Activated CD8-positive, alpha-beta memory T cell treated with anti-CD3 and anti-CD28 coated beads, Interleukin-2, amount 10 ng/mL, durations not matched to agents 7 days and 5 days (primary cell): ENCODE data around the gene UTS2R. TPM values are rescaled to one million over a fixed set of nuclear protein-coding genes. Genes with fewer than 3 reads are reported as not detected.
"Not testable (repeated sequence)": the region's sequence is repeated elsewhere in the genome, so short reads cannot be mapped to it uniquely, and the experiment has no call there.

ENCODE experiments used
- ATAC-seq: fragments of 150-1000 bp; cut with Tn5 transposase; one replicate; pipeline ENCODE4 v1.10.0; 2021; ENCODE audit warnings: moderate library complexity
- CTCF ChIA-PET: fragments of 350-600 bp; sonication (Branson Sonifier 250); formaldehyde crosslinking; loops from one replicate; lab custom pipeline; 2021; ENCODE audit warnings: antibody characterized with exemption; lab: Charles Lee
- DNase-seq: peaks from one replicate; pipeline ENCODE4 v3.0.0-alpha.2; 2020
- H3K27ac Mint-ChIP-seq: one replicate; pipeline ENCODE4 v1.8.0; 2021; ENCODE audit warnings: mild to moderate bottlenecking, mixed read lengths
- H3K27me3 Mint-ChIP-seq: one replicate; pipeline ENCODE4 v1.8.0; 2021; ENCODE audit warnings: mixed read lengths
- H3K36me3 Mint-ChIP-seq: one replicate; pipeline ENCODE4 v1.8.0; 2021; ENCODE audit warnings: mild to moderate bottlenecking, mixed read lengths
- H3K4me1 Mint-ChIP-seq: one replicate; pipeline ENCODE4 v1.8.0; 2021; ENCODE audit warnings: mixed read lengths
- H3K4me3 Mint-ChIP-seq: one replicate; pipeline ENCODE4 v1.8.0; 2021; ENCODE audit warnings: mild to moderate bottlenecking, moderate library complexity, mixed read lengths
- H3K9me3 Mint-ChIP-seq: one replicate; pipeline ENCODE4 v1.8.0; 2022; ENCODE audit warnings: low read depth, mixed read lengths
- total RNA-seq, 2 experiments: library from RNA; stranded (reverse); gene quantifications; one replicate each; pipeline ENCODE4 v1.2.3, GENCODE V29; 2021

The UTS2R gene
- total RNA-seq, 2 experiments from 2014 or later: 0.16 TPM; not detected in 1

DNA sequence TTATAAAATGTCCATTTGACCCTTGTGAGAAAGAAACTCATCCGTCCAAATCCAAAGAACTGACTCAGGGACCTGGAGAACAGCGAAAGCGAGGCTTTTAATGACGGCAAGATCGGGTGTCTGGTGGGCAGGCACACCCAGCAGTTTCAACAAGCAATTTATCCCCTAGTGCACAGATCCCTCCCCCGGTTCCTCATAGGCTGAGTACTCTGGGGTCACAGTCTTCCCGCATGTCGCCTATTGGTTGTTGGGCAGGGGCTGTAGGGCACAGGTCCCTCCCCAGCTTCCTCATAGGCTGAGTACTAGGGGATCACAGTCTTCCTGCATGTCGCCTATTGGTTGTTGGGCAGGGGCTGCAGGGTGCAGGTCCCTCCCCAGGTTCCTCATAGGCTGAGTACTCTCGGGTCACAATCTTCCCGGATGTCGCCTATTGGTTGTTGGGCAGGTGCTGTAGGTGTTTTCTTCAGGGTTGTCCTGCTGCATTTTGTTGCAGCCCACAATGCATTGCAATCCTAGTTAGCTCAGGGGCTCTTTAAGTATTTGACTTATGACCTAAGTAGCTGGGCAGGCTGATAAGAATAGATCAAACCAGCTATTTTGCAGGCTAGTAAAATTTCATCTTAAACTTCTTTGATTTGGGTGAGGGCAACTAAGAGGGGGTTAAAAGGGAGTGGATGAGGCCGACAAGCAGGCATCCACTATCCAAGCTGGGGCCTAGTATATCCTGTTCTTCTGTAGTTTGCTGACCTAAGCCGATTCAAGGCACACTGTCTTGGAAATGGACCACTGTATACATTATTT is 3.6 kb upstream of the UTS2R start:
- no peak for DNase-seq
- Mint-ChIP-seq H3K27ac (no peak overlapping the region), H3K4me1 (peaks cover 10% of the 10 kb centered on the region), H3K4me3 (no peak overlapping the region), H3K9me3 (no peaks in the 10 kb centered on the region), H3K27me3 (peaks cover 50% of the 10 kb centered on the region), H3K36me3 (no peaks in the 10 kb centered on the region)
- CTCF ChIA-PET: interaction anchor here (1.0 kb wide), 1 partner anchor 37 kb away, joined by 4 read pairs; no protein-coding TSS in a partner anchor
- no peak for ATAC-seq

DNA sequence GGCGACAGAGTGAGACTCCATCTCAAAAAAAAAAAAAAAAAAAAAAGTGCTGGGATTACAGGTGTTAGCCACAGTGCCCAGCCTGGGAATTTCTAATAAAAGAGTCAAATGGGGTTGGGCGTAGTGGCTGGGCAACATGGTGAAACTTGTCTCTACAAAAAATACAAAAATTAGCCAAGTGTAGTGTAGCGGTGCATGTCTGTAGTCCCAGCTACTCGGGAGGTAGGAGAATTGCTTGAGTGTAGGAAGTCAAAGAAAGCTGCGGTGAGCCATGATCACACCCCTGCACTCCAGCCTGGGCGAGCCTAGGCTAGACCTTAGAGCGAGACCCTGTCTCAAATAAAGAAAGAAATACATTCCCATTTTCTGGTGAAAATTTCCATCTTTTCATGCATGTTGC is 2.4 kb upstream of the UTS2R start:
- DNase-seq (no peak), ATAC-seq (no peak)
- peaks cover 11% of the 10 kb centered on the region for H3K4me1 Mint-ChIP-seq
- CTCF ChIA-PET: interaction anchor here (1.2 to 2.1 kb wide), 2 partner anchors 19 to 184 kb away, joined by 3 to 8 read pairs; no protein-coding TSS in a partner anchor
- H3K27ac Mint-ChIP-seq: no peak overlapping the region
- H3K9me3 Mint-ChIP-seq: no peaks in the 10 kb centered on the region
- H3K27me3 Mint-ChIP-seq: peaks cover 58% of the 10 kb centered on the region
- no peak overlapping the region for H3K4me3 Mint-ChIP-seq
- H3K36me3 Mint-ChIP-seq: no peaks in the 10 kb centered on the region

DNA sequence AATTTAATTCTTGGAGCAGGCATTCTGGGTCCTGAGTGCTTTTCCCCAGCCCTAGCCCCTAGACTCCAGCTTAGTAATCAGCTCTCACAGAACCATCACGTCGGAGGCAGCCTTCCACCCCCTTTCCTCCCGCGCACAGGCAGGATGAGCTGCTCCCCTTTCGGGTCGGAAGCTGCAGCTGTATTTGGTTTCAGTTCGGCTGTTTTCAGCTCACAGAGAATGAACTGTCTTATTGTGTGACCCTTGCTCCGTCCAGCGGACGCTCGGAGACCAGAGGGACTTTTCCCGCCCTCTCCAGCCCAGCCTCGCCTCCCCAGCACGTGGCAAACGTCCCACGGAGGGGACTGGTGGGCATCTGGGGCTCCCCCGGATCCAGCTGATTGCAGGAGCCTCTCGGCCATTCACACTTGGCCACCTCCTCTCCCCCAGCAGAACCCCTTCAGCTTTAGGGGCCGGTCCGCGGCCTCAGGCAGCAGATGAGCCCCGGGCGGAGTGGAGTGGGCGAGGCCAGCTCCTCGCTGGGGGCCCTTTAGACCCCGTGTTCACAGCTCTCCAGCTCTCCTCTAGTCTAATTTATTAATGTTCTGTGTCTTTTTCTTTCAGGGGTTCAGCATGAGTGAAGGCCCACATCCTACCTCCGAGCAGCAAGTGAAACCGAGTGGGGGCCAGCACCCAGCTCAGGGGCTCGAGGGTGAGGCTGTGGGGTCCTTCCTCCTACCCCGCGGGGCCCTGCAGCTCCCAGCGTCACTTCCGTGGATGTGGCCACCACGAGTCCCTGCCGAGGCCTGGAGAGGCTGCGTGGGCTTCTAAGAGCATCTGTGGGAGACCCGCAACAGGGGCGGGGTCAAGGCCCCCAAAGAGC is 863 bp upstream of the UTS2R start:
- H3K9me3 Mint-ChIP-seq: no peaks in the 10 kb centered on the region
- no peak overlapping the region for H3K27ac Mint-ChIP-seq
- peaks cover 11% of the 10 kb centered on the region for H3K4me1 Mint-ChIP-seq
- ATAC-seq: peak; percentile 48
- DNase-seq: no peak
- H3K4me3 Mint-ChIP-seq: peak overlapping the region; percentile 54
- peaks cover 61% of the 10 kb centered on the region for H3K27me3 Mint-ChIP-seq
- CTCF ChIA-PET: interaction anchor here (0.5 to 2.1 kb wide), 9 partner anchors 21 to 183 kb away, joined by 3 to 8 read pairs (median 3); no protein-coding TSS in a partner anchor
- H3K36me3 Mint-ChIP-seq: no peaks in the 10 kb centered on the region

DNA sequence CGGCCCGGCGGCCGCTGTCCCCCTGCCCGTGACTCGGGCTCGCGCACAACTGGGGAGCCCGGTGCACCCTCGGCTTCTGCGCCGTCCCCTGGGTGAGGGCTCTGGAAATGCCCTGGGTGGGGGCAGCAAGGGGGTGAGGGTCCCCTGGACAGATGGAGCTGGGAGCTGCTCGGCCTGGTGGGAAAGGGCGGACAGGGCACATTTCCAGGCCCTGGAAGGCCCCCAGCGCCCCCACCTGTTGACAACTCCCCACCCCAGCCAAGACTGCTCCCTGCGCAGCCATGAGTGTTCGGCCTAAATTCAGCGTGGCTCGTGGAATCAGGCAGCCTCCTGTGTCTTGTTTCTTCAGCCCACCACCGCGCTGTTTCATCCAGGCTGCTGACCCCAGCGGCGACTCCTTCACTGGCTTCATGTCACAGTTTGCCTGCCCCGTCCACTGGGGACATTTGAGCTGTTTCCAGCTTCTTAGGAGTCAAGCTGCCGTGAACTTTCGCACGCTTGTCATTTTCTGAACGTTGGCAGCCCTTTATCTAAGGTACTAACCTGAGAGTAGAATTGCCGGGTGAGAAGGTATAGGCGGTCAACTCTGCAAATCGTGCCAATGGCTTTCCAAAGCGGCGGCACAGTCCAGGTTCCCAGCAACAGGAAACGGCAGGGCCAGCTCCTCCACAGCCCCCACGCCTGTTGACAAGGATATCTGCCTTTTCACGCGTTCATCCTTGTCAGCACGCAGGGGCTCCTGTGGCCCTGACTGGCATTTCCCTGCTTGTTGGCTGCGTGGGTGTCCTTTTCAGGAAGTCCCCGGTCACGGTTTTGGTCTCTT is 895 bp downstream of the UTS2R start:
- ATAC-seq (no peak), DNase-seq (no peak)
- H3K27ac Mint-ChIP-seq: no peak overlapping the region
- peaks cover 59% of the 10 kb centered on the region for H3K27me3 Mint-ChIP-seq
- CTCF ChIA-PET: interaction anchor here (0.8 kb wide), 1 partner anchor 345 kb away, joined by 4 read pairs; no protein-coding TSS in a partner anchor
- H3K4me3 Mint-ChIP-seq: no peak overlapping the region
- no peaks in the 10 kb centered on the region for H3K9me3 Mint-ChIP-seq
- no peaks in the 10 kb centered on the region for H3K36me3 Mint-ChIP-seq
- peaks cover 11% of the 10 kb centered on the region for H3K4me1 Mint-ChIP-seq

DNA sequence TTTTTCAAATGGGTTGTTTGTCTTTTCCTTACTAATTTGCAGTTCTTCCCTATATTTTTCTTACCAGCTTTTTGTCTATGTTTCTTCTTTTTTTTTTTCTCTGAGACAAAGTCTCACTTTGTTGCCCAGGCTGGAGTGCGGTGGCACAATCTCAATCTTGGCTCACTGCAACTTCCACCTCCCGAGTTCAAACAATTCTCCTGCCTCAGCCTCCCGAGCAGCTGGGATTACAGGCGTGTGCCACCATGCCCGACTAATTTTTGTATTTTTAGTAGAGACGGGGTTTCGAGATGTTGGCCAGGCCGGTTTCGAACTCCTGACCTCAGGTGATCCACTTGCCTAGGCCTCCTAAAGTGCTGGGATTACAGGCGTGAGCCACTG is 1.5 kb downstream of the UTS2R start:
- H3K27ac Mint-ChIP-seq, H3K4me3 Mint-ChIP-seq, H3K36me3 Mint-ChIP-seq, ATAC-seq, H3K9me3 Mint-ChIP-seq, DNase-seq: not testable (repeated sequence)
- Mint-ChIP-seq H3K27me3 (peaks cover 53% of the 10 kb centered on the region), H3K4me1 (peaks cover 11% of the 10 kb centered on the region)
- CTCF ChIA-PET: interaction anchor here (0.8 kb wide), 1 partner anchor 345 kb away, joined by 4 read pairs; no protein-coding TSS in a partner anchor

DNA sequence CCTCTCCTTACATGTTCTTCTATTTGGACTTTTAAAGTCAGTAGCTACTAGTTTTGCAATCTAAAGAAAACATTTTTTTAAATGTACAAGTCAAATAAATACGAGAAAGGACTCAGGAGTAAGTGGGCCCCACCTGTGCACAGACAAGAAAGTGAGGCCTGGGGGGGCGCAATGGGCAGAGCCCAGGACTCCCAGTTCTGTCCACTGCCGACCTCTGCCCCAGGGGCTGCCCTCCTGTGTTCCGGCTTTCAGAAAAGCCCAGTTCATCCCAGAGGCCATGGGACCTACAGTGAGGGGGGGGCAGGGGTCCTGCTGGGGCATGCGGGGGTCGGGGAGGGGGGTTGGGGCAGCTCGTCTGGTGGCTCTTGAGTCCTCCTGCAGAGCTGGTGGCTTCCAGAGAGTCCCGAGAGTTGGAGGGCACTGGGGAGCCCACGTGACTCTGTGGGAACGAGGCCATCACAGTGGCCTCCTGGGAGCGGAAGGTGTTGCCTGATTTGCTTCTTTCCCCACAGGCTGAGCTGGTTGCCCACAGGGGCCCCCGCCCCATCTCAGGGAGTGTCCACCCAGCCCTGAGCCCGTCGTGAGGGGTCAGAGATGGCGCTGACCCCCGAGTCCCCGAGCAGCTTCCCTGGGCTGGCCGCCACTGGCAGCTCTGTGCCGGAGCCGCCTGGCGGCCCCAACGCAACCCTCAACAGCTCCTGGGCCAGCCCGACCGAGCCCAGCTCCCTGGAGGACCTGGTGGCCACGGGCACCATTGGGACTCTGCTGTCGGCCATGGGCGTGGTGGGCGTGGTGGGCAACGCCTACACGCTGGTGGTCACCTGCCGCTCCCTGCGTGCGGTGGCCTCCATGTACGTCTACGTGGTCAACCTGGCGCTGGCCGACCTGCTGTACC is 2.4 kb downstream of the UTS2R start:
- Mint-ChIP-seq H3K4me1 (peaks cover 11% of the 10 kb centered on the region), H3K4me3 (no peak overlapping the region), H3K27ac (no peak overlapping the region), H3K27me3 (peaks cover 51% of the 10 kb centered on the region), H3K9me3 (no peaks in the 10 kb centered on the region), H3K36me3 (no peaks in the 10 kb centered on the region)
- DNase-seq (no peak), ATAC-seq (no peak)
- CTCF ChIA-PET: no interaction called here

DNA sequence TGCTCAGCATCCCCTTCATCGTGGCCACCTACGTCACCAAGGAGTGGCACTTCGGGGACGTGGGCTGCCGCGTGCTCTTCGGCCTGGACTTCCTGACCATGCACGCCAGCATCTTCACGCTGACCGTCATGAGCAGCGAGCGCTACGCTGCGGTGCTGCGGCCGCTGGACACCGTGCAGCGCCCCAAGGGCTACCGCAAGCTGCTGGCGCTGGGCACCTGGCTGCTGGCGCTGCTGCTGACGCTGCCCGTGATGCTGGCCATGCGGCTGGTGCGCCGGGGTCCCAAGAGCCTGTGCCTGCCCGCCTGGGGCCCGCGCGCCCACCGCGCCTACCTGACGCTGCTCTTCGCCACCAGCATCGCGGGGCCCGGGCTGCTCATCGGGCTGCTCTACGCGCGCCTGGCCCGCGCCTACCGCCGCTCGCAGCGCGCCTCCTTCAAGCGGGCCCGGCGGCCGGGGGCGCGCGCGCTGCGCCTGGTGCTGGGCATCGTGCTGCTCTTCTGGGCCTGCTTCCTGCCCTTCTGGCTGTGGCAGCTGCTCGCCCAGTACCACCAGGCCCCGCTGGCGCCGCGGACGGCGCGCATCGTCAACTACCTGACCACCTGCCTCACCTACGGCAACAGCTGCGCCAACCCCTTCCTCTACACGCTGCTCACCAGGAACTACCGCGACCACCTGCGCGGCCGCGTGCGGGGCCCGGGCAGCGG is 3.2 kb downstream of the UTS2R start:
- CTCF ChIA-PET: no interaction called here
- Mint-ChIP-seq H3K4me3 (no peak overlapping the region), H3K36me3 (no peaks in the 10 kb centered on the region), H3K9me3 (no peaks in the 10 kb centered on the region), H3K4me1 (peaks cover 11% of the 10 kb centered on the region), H3K27ac (no peak overlapping the region), H3K27me3 (peaks cover 44% of the 10 kb centered on the region)
- ATAC-seq (no peak), DNase-seq (no peak)

DNA sequence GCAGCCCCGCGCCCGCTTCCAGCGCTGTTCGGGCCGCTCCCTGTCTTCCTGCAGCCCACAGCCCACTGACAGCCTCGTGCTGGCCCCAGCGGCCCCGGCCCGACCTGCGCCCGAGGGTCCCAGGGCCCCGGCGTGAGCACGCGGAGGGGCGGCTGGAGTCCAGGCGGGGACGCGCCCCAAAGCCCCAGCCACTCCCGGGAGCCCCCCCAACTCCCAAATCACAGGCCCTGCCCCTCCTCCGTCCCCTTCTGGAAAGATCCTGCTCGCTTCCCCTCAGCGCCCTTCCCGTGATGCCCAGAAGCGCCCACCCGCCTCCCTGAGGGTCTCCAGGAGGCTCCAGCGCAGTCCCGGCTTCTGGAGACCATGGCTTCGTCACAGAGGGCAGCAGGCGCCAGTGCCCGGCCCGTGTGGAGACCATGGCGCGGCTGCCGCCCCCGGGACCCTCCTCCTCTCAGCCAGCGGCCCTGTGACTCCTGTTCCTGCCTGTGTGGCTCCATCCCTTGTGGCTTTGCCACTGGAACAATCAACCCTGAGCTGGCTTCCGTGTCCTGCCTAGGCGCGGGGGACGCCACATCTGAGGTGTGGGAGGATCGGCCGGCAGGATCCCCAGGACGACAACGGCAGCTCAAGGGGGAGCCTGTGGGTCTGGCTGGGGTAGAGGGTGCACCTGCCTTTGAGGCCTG is 3.9 kb downstream of the UTS2R start:
- Mint-ChIP-seq H3K27ac (no peak overlapping the region), H3K27me3 (peaks cover 39% of the 10 kb centered on the region), H3K36me3 (no peaks in the 10 kb centered on the region), H3K4me3 (no peak overlapping the region), H3K4me1 (peaks cover 9% of the 10 kb centered on the region), H3K9me3 (no peaks in the 10 kb centered on the region)
- DNase-seq (no peak), ATAC-seq (no peak)
- CTCF ChIA-PET: no interaction called here

DNA sequence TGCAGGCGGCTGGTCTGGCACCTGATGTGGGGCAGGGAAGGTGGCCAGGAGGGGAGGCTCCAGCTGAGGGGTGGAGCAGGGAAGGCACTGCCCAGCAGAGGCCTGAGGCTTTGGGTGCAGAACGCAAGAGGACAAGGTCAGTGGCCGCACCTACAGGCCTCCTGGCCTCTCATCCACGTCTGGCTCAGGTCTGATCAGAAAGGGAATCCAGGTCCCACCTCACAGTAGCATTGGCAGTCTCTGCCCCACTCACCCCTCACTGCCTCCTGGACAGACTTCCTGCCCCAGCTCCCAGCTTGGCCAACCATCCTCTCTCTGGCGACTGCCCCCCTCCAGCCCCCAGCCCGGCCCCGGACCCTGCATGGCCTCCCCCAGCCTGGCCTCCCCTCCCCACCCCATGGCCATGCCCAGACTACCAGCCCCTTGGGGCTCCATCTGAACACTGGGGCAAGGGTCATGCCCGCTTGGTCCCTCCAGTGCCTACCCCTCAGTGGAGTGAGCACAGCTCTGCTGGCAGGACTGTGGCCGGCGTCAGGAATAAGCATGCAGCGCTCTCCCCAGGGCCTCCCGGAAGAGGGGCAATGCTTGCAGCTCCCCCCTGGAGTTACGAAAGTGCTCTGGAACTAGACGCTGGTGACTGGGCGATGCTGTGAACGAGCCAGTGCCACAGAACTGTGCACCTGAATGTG is 4.6 kb downstream of the UTS2R start:
- DNase-seq (no peak), ATAC-seq (no peak)
- H3K27me3 Mint-ChIP-seq: peaks cover 38% of the 10 kb centered on the region
- no peak overlapping the region for H3K4me3 Mint-ChIP-seq
- no peaks in the 10 kb centered on the region for H3K9me3 Mint-ChIP-seq
- H3K36me3 Mint-ChIP-seq: no peaks in the 10 kb centered on the region
- no peak overlapping the region for H3K27ac Mint-ChIP-seq
- peaks cover 3% of the 10 kb centered on the region for H3K4me1 Mint-ChIP-seq
- CTCF ChIA-PET: no interaction called here

DNA sequence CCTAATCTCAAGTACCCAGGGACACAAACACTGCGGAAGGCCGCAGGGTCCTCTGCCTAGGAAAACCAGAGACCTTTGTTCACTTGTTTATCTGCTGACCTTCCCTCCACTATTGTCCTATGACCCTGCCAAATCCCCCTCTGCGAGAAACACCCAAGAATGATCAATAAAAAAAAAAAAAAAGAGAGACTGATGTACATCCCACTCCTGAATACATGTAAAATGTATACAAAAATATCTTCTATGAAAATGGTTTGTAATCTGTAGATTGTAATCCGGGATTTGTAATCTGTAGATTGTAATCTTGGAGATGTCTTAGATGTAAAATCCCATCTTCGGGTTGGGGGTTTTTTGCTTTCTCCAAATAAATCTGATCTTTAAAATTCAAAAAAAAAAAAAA is 5.7 kb downstream of the UTS2R start:
- H3K27me3 Mint-ChIP-seq: peaks cover 37% of the 10 kb centered on the region
- H3K4me1 Mint-ChIP-seq, H3K9me3 Mint-ChIP-seq, H3K36me3 Mint-ChIP-seq, H3K27ac Mint-ChIP-seq, ATAC-seq, DNase-seq, CTCF ChIA-PET, H3K4me3 Mint-ChIP-seq: not testable (repeated sequence)
